Progenitor cell of endocrine pancreas (in vitro differentiated cells): ENCODE measurements around the gene CDON. TPM values are rescaled to one million over a fixed set of nuclear protein-coding genes. Genes with fewer than 3 reads are reported as not detected.

Experiments
- DNase-seq: peaks from one replicate; pipeline ENCODE4 v3.0.0; 2021; ENCODE audit warnings: low spot score; ENCODE audit not compliant: unreplicated experiment
- H3K27ac Mint-ChIP-seq: 2 replicates; pipeline ENCODE4 v1.8.0; 2021; ENCODE audit warnings: mild to moderate bottlenecking, moderate library complexity, mixed read lengths
- H3K27me3 Mint-ChIP-seq: 2 replicates; pipeline ENCODE4 v1.8.0; 2021; ENCODE audit warnings: mixed read lengths
- H3K36me3 Mint-ChIP-seq: 2 replicates; pipeline ENCODE4 v1.8.0; 2022; ENCODE audit warnings: mixed read lengths; ENCODE audit not compliant: insufficient read depth
- H3K4me1 Mint-ChIP-seq: 2 replicates; pipeline ENCODE4 v1.8.0; 2021; ENCODE audit warnings: low read depth, mixed read lengths
- H3K4me3 Mint-ChIP-seq: 2 replicates; pipeline ENCODE4 v1.8.0; 2021; ENCODE audit warnings: low read depth, mild to moderate bottlenecking, moderate library complexity, mixed read lengths
- H3K9me3 Mint-ChIP-seq: 2 replicates; pipeline ENCODE4 v1.8.0; 2021; ENCODE audit warnings: low read depth, mixed read lengths
- CTCF ChIP-seq: fragments of 200-600 bp; sonication (generic); IDR thresholded peaks from one replicate; pipeline ENCODE4 v1.5.0; 2021; ENCODE audit warnings: antibody characterized with exemption, mild to moderate bottlenecking; ENCODE audit not compliant: unreplicated experiment
- total RNA-seq: library from RNA; stranded (reverse); gene quantifications from 2 replicates; pipeline ENCODE4 v1.2.1, GENCODE V29; 2021

The CDON gene
- total RNA-seq, 1 donor from 2014 or later: 26.4 TPM

GRCh38 chr11:125960771-125961170, 101.9 kb downstream of the CDON start:
- no peak for TF ChIP-seq CTCF
- peaks cover 10% of the 10 kb centered on the region for H3K9me3 Mint-ChIP-seq
- no peak for DNase-seq
- H3K27ac Mint-ChIP-seq: no peak overlapping the region
- no peak overlapping the region for H3K4me3 Mint-ChIP-seq
- H3K27me3 Mint-ChIP-seq: no peaks in the 10 kb centered on the region
- H3K36me3 Mint-ChIP-seq: peaks cover 26% of the 10 kb centered on the region
- peaks cover 2% of the 10 kb centered on the region for H3K4me1 Mint-ChIP-seq

- no peak for DNase-seq
- Mint-ChIP-seq H3K36me3 (peaks cover 26% of the 10 kb centered on the region), H3K9me3 (peaks cover 10% of the 10 kb centered on the region), H3K27ac (no peak overlapping the region), H3K4me1 (peaks cover 2% of the 10 kb centered on the region), H3K4me3 (no peak overlapping the region), H3K27me3 (no peaks in the 10 kb centered on the region)
- TF ChIP-seq CTCF: no peak
Observed at GRCh38 chr11:125959931-125960330, 102.7 kb downstream of the CDON start.

GRCh38 chr11:125959511-125959910, 103.2 kb downstream of the CDON start:
- Mint-ChIP-seq H3K36me3 (peaks cover 26% of the 10 kb centered on the region), H3K9me3 (peaks cover 10% of the 10 kb centered on the region), H3K27me3 (no peaks in the 10 kb centered on the region), H3K27ac (no peak overlapping the region), H3K4me1 (peaks cover 2% of the 10 kb centered on the region), H3K4me3 (no peak overlapping the region)
- no peak for DNase-seq
- TF ChIP-seq CTCF: no peak

GRCh38 chr11:125958872-125959400, 103.7 kb downstream of the CDON start:
- peaks cover 26% of the 10 kb centered on the region for H3K36me3 Mint-ChIP-seq
- peaks cover under 1% of the 10 kb centered on the region for H3K4me1 Mint-ChIP-seq
- H3K27me3 Mint-ChIP-seq: no peaks in the 10 kb centered on the region
- no peak for TF ChIP-seq CTCF
- no peak for DNase-seq
- H3K27ac Mint-ChIP-seq: no peak overlapping the region
- no peak overlapping the region for H3K4me3 Mint-ChIP-seq
- peaks cover 10% of the 10 kb centered on the region for H3K9me3 Mint-ChIP-seq

- TF ChIP-seq CTCF: no peak
- Mint-ChIP-seq H3K36me3 (peaks cover 20% of the 10 kb centered on the region), H3K27me3 (no peaks in the 10 kb centered on the region), H3K9me3 (peaks cover 4% of the 10 kb centered on the region), H3K4me1 (peaks cover 2% of the 10 kb centered on the region), H3K27ac (no peak overlapping the region), H3K4me3 (no peak overlapping the region)
- no peak for DNase-seq
Observed at GRCh38 chr11:125957618-125958332, 104.9 kb downstream of the CDON start.
